ENCODE data around the gene SLCO1B1.

SLCO1B1 gene

GRCh38 chr12:21252070-21252469 is 121.1 kb downstream of the SLCO1B1 start:
- no peak for TF ChIP-seq CTCF (IDR thresholded peaks at IDR 0.05; ENCODE audit: control insufficient read depth, insufficient read depth, low read depth, low read length, missing control alignments)
- DNase-seq (ENCODE audit: low read depth) = no peak
- no peak overlapping the region for H3K4me3 ChIP-seq (ENCODE audit: control insufficient read depth, low read depth, low read length)

- DNase-seq (ENCODE audit: low read depth) = no peak
- H3K4me3 ChIP-seq (ENCODE audit: control insufficient read depth, low read depth, low read length) = no peak overlapping the region
- TF ChIP-seq CTCF (IDR thresholded peaks at IDR 0.05; ENCODE audit: control insufficient read depth, insufficient read depth, low read depth, low read length, missing control alignments) = no peak
Measured at GRCh38 chr12:21257172-21257571, 126.2 kb downstream of the SLCO1B1 start.

- no peak for TF ChIP-seq CTCF (IDR thresholded peaks at IDR 0.05; ENCODE audit: control insufficient read depth, insufficient read depth, low read depth, low read length, missing control alignments)
- DNase-seq (ENCODE audit: low read depth) = no peak
- H3K4me3 ChIP-seq (ENCODE audit: control insufficient read depth, low read depth, low read length) = no peak overlapping the region
Measured at GRCh38 chr12:21264232-21264631, 133.2 kb downstream of the SLCO1B1 start.

- DNase-seq (ENCODE audit: low read depth) = no peak
- no peak overlapping the region for H3K4me3 ChIP-seq (ENCODE audit: control insufficient read depth, low read depth, low read length)
- TF ChIP-seq CTCF (IDR thresholded peaks at IDR 0.05; ENCODE audit: control insufficient read depth, insufficient read depth, low read depth, low read length, missing control alignments) = no peak
Measured at GRCh38 chr12:21265932-21266331, 134.9 kb downstream of the SLCO1B1 start.

GRCh38 chr12:21276826-21277225 is 145.8 kb downstream of the SLCO1B1 start:
- DNase-seq (ENCODE audit: low read depth) = no peak
- no peak for TF ChIP-seq CTCF (IDR thresholded peaks at IDR 0.05; ENCODE audit: control insufficient read depth, insufficient read depth, low read depth, low read length, missing control alignments)
- H3K4me3 ChIP-seq (ENCODE audit: control insufficient read depth, low read depth, low read length) = no peak overlapping the region

Data from AG09309 (cell line).